ENCODE data around the gene SOX2. TPM values are rescaled to one million over a fixed set of nuclear protein-coding genes. Genes with fewer than 3 reads are reported as not detected.

The SOX2 gene
- total and polyA plus RNA-seq, 2 experiments from 2014 or later: not detected

GRCh38 chr3:181703601-181704420 lies 7.9 kb upstream of the SOX2 start:
- Histone ChIP-seq H3K4me2 (ENCODE audit: unreplicated experiment) (no peak overlapping the region), H3K4me3 (no peak overlapping the region), H4K20me1 (ENCODE audit: insufficient read depth) (no peaks in the 10 kb centered on the region), H3K9ac (no peak overlapping the region), H3K9me3 (ENCODE audit: low read depth) (no peaks in the 10 kb centered on the region), H3K79me2 (ENCODE audit: insufficient read depth) (no peaks in the 10 kb centered on the region), H3K36me3 (ENCODE audit: low read depth) (no peaks in the 10 kb centered on the region), H3K27me3 (replicated peaks; ENCODE audit: insufficient read depth) (peaks cover 76% of the 10 kb centered on the region), H3K9me2 (ENCODE audit: insufficient read depth) (no peaks in the 10 kb centered on the region), H2AFZ (no peak overlapping the region), H3F3A (ENCODE audit: insufficient read depth) (no peaks in the 10 kb centered on the region), H3K27ac (no peak overlapping the region), H3K4me1 (ENCODE audit: insufficient read depth) (no peaks in the 10 kb centered on the region; the same call in 1 of the 2 replicates)
- in situ Hi-C loops (cut with MboI): loop anchor here (10.0 kb wide), 1 partner anchor 981 kb away; no protein-coding TSS in a partner anchor
- no peak for DNase-seq
- no peak for TF ChIP-seq EZH2 (IDR thresholded peaks at IDR 0.05; ENCODE audit: insufficient read depth, poor library complexity, severe bottlenecking)
- TF ChIP-seq EZH2phosphoT487 (IDR thresholded peaks at IDR 0.05; ENCODE audit: insufficient read depth, low read depth): no peak
- 8 to 9% methylated on average over 42 to 44 of the region's 44 CpGs for WGBS, 2 experiments (ENCODE audit: low coverage in 1 of 2, low lambda C conversion rate in 2 of 2, missing lambda C conversion rate in 2 of 2)

- in situ Hi-C loops (cut with MboI): loop anchor here (10.0 kb wide), 1 partner anchor 980 kb away; no protein-coding TSS in a partner anchor
- WGBS, 2 experiments (ENCODE audit: low coverage in 1 of 2, low lambda C conversion rate in 2 of 2, missing lambda C conversion rate in 2 of 2): 4 to 7% methylated on average over 14 of the region's 14 CpGs
- Histone ChIP-seq H3K9ac (no peak overlapping the region), H3K4me2 (ENCODE audit: unreplicated experiment) (no peak overlapping the region), H2AFZ (no peak overlapping the region), H3K27me3 (replicated peaks; ENCODE audit: insufficient read depth) (peaks cover 76% of the 10 kb centered on the region), H3F3A (ENCODE audit: insufficient read depth) (no peaks in the 10 kb centered on the region), H3K79me2 (ENCODE audit: insufficient read depth) (no peaks in the 10 kb centered on the region), H3K9me2 (ENCODE audit: insufficient read depth) (no peaks in the 10 kb centered on the region), H3K36me3 (ENCODE audit: low read depth) (no peaks in the 10 kb centered on the region), H3K4me3 (no peak overlapping the region), H3K27ac (no peak overlapping the region), H3K9me3 (ENCODE audit: low read depth) (no peaks in the 10 kb centered on the region), H4K20me1 (ENCODE audit: insufficient read depth) (no peaks in the 10 kb centered on the region), H3K4me1 (ENCODE audit: insufficient read depth) (no peaks in the 10 kb centered on the region; the same call in 1 of the 2 replicates)
- TF ChIP-seq EZH2 (IDR thresholded peaks at IDR 0.05; ENCODE audit: insufficient read depth, poor library complexity, severe bottlenecking) (peak; percentile 43), EZH2phosphoT487 (IDR thresholded peaks at IDR 0.05; ENCODE audit: insufficient read depth, low read depth) (0 out of 2 replicates have a peak, but pooled peaks have one; percentile 64)
- no peak for DNase-seq
Observed at GRCh38 chr3:181704421-181705085, 7.2 kb upstream of the SOX2 start.

- H3K9me3 ChIP-seq (ENCODE audit: low read depth): no peaks in the 10 kb centered on the region
- H3K27ac ChIP-seq: no peak overlapping the region
- H3K4me1 ChIP-seq (ENCODE audit: insufficient read depth): no peaks in the 10 kb centered on the region; the same call in 1 of the 2 replicates
- no peaks in the 10 kb centered on the region for H4K20me1 ChIP-seq (ENCODE audit: insufficient read depth)
- H3K36me3 ChIP-seq (ENCODE audit: low read depth): no peaks in the 10 kb centered on the region
- no peak overlapping the region for H3K4me3 ChIP-seq
- TF ChIP-seq EZH2phosphoT487 (IDR thresholded peaks at IDR 0.05; ENCODE audit: insufficient read depth, low read depth) (no peak), EZH2 (IDR thresholded peaks at IDR 0.05; ENCODE audit: insufficient read depth, poor library complexity, severe bottlenecking) (no peak)
- H3K9ac ChIP-seq: no peak overlapping the region
- no peaks in the 10 kb centered on the region for H3K79me2 ChIP-seq (ENCODE audit: insufficient read depth)
- no peak for DNase-seq
- H3F3A ChIP-seq (ENCODE audit: insufficient read depth): no peaks in the 10 kb centered on the region
- no peaks in the 10 kb centered on the region for H3K9me2 ChIP-seq (ENCODE audit: insufficient read depth)
- 15 to 21% methylated on average over 8 of the region's 8 CpGs for WGBS, 2 experiments (ENCODE audit: low coverage in 1 of 2, low lambda C conversion rate in 2 of 2, missing lambda C conversion rate in 2 of 2)
- in situ Hi-C loops (cut with MboI): loop anchor here (10.0 kb wide), 1 partner anchor 980 kb away; no protein-coding TSS in a partner anchor
- H3K27me3 ChIP-seq (replicated peaks; ENCODE audit: insufficient read depth): peaks cover 76% of the 10 kb centered on the region
- no peak overlapping the region for H2AFZ ChIP-seq
- no peak overlapping the region for H3K4me2 ChIP-seq (ENCODE audit: unreplicated experiment)
Observed at GRCh38 chr3:181705086-181705480, 6.6 kb upstream of the SOX2 start.

DNA sequence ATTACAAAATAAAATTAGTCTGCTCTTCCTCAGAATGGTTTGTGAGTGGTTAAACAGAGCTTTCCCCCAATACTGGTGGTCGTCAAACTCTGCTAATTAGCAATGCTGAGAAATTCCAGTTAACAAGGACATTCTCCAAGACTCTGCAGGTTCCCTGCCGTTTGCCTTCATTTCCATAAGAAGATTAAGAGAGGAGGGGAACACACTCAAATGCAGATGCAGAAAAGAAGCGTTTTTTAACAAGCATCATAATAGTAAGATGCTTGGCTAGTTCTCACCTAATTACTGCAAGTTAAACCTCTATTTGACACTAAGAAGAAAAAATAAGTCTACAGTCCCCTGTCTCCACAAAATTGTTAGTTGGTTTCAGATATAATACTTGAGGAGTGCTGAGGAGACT lies 3.7 kb upstream of the SOX2 start:
- H3K36me3 ChIP-seq (ENCODE audit: low read depth): no peaks in the 10 kb centered on the region
- H3K9ac ChIP-seq: no peak overlapping the region
- WGBS, 2 experiments (ENCODE audit: low coverage in 1 of 2, low lambda C conversion rate in 2 of 2, missing lambda C conversion rate in 2 of 2): 12 to 17% methylated on average over 3 of the region's 3 CpGs
- no peaks in the 10 kb centered on the region for H3K9me2 ChIP-seq (ENCODE audit: insufficient read depth)
- no peaks in the 10 kb centered on the region for H3K9me3 ChIP-seq (ENCODE audit: low read depth)
- H2AFZ ChIP-seq: no peak overlapping the region
- DNase-seq: no peak
- no peak overlapping the region for H3K4me2 ChIP-seq (ENCODE audit: unreplicated experiment)
- 0 out of 2 replicates have a peak, but pooled peaks cover 5% of the 10 kb centered on the region for H3K4me1 ChIP-seq (ENCODE audit: insufficient read depth)
- H3K79me2 ChIP-seq (ENCODE audit: insufficient read depth): no peaks in the 10 kb centered on the region
- H3K27me3 ChIP-seq (replicated peaks; ENCODE audit: insufficient read depth): peaks cover 94% of the 10 kb centered on the region
- in situ Hi-C loops (cut with MboI): loop anchor here (10.0 kb wide), 1 partner anchor 977 kb away; no protein-coding TSS in a partner anchor
- H3F3A ChIP-seq (ENCODE audit: insufficient read depth): no peaks in the 10 kb centered on the region
- H3K4me3 ChIP-seq: no peak overlapping the region
- H4K20me1 ChIP-seq (ENCODE audit: insufficient read depth): no peaks in the 10 kb centered on the region
- H3K27ac ChIP-seq: no peak overlapping the region
- TF ChIP-seq EZH2 (IDR thresholded peaks at IDR 0.05; ENCODE audit: insufficient read depth, poor library complexity, severe bottlenecking) (no peak), EZH2phosphoT487 (IDR thresholded peaks at IDR 0.05; ENCODE audit: insufficient read depth, low read depth) (no peak)

All from GM23248 (cell line).